HG02885 (cell line): ENCODE results near the gene CD44.

ENCODE experiments used
- ATAC-seq: cut with Tn5 transposase; IDR thresholded peaks from one replicate; pipeline ENCODE4 v1.9.1; 2021; ENCODE audit warnings: mild to moderate bottlenecking; ENCODE audit not compliant: unreplicated experiment, poor library complexity

Gene CD44

GRCh38 chr11:35277827-35278226 lies 138.9 kb downstream of the CD44 start:
- ATAC-seq = no peak

GRCh38 chr11:35280727-35281126 lies 141.8 kb downstream of the CD44 start:
- no peak for ATAC-seq

- no peak for ATAC-seq
Observed at GRCh38 chr11:35281169-35281688, 142.3 kb downstream of the CD44 start.
